Astrocyte (in vitro differentiated cells and primary cell): Measurements from ENCODE around the gene AMPD1.

ENCODE experiments used
- CTCF ChIP-seq: IDR thresholded peaks from 2 replicates; pipeline ENCODE4 v1.5.1; 2011; ENCODE audit warnings: low read depth, mild to moderate bottlenecking, inconsistent platforms, low read length, moderate library complexity; ENCODE audit not compliant: insufficient read depth
- EZH2 ChIP-seq: IDR thresholded peaks from 2 replicates; pipeline ENCODE4 v1.6.1; 2012; ENCODE audit warnings: mild to moderate bottlenecking, low read length, inconsistent platforms; ENCODE audit not compliant: insufficient read depth

GRCh38 chr1:114641377-114641776 lies 54.0 kb downstream of the AMPD1 start:
- TF ChIP-seq CTCF (no peak), EZH2 (no peak)
